Middle frontal gyrus (tissue), 1 donor: ENCODE data around the gene SART3.
"Not testable (repeated sequence)": the region's sequence is repeated elsewhere in the genome, so short reads cannot be mapped to it uniquely, and the experiment has no call there.

Experiments
- DNase-seq: peaks from one replicate; pipeline ENCODE4 v3.0.0-alpha.2; 2015; ENCODE audit warnings: low spot score; ENCODE audit errors: extremely low spot score

The SART3 gene

DNA sequence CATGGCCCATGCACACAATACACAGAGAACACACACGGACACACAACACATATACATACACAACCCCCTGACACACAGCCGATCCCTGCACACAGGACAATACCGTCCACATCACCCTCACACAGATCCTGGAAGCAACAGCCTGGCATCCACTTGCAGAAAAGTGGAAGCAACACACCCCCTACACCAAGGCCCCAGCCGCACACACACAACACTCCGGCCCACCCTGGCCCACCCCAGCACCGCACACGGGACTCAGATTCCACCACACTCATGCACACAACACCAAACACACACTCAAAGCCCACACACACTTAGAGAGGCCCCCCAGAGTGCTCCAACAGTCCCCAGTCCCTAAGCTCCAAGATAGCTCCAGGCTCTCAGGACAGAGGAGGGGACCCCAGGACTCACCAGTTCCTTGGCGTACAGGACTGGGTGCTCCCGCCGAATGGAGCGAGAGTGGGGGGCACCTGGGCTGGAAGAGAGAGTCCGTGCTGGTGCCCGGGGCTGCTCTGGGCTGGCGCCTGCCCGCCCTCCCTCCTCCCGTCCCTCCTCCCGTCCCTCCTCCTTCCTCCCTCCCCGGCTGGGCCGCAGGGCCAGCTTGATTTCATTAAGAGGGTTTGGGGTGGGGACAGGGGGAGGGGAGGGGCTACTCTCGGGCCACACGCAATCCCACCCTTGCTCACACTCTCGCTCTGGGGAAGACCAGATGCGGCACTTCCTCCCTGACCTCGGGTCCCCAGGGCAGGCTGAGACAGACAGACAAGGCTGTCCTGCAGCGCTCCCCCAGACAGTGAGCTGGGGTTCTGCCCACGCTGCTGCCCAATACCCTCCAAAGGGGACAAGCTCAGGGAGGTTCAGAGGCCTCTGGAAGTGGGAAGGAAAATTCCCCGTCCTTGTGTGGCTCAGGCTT is 36.8 kb upstream of the SART3 start, which contains the start of gene TMEM119:
TMEM119 (minus strand) TSS at position 526 of the 913 bp plus-strand sequence. CDS start 5,701 bp downstream, outside the sequence.
- DNase-seq: no peak

DNA sequence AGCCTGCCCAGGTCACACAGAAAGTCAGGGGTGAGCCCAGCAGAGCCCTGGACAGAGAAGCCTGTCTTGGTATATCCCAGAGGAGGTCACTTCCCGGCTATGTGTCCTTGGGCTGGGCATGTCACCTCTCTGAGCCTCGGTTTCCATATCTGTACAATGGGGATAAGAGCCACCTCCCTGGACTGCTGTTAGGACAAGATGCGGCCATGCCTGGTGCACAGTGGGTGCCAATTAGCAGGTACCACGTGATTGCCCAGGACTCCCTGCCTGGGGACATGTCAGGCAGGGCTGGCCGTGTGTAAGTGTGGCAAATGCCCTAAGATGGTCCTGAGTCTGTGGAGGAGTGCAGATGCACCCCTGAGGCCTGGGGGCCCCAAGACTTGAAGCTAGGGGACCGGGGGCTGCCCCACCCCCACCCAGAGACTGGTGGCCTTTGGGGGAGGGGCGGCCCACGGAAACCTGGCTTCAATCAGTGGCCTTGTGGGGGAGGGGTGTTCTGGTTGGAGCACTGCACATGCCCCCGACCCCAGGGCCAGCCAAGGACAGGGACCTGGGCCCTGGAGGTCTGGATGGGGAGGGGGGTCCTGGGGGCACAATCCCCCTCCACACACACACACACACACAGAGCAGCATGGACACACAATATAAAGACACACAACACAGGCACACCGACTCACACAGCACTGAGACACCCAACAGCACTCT is 36.0 kb upstream of the SART3 start:
- no peak for DNase-seq

- DNase-seq: no peak
These were observed 35.0 kb upstream of the SART3 start for GRCh38 chr12:108595711-108596647.

- no peak for DNase-seq
These were observed 34.2 kb upstream of the SART3 start for GRCh38 chr12:108594960-108595710.

DNA sequence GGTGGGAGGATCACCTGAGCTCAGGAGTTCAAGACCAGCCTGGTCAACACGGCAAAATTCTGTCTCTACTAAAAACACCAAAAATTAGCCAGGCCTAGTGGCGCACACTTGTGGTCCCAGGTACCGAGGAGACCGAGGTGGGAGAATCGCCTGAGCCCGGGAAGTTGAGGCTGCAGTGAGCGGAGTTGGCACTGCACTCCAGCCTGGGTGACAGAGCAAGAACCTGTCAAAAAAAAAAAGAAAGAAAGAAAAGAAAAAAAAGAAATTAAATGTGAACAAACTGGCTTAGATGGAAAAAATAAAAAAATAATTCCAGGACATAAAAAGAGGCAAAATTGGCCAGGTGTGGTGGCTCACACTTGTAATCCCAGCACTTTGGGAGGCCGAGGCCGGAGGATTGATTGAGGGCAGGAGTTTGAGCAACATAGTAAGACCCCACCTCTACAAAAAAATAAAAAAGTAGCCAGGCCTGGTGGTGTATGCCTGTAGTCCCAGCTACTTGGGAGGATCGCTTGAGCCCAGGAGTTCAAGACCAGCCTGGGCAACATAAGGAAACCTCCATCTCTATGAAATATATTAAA is 33.4 kb upstream of the SART3 start:
- no peak for DNase-seq

DNA sequence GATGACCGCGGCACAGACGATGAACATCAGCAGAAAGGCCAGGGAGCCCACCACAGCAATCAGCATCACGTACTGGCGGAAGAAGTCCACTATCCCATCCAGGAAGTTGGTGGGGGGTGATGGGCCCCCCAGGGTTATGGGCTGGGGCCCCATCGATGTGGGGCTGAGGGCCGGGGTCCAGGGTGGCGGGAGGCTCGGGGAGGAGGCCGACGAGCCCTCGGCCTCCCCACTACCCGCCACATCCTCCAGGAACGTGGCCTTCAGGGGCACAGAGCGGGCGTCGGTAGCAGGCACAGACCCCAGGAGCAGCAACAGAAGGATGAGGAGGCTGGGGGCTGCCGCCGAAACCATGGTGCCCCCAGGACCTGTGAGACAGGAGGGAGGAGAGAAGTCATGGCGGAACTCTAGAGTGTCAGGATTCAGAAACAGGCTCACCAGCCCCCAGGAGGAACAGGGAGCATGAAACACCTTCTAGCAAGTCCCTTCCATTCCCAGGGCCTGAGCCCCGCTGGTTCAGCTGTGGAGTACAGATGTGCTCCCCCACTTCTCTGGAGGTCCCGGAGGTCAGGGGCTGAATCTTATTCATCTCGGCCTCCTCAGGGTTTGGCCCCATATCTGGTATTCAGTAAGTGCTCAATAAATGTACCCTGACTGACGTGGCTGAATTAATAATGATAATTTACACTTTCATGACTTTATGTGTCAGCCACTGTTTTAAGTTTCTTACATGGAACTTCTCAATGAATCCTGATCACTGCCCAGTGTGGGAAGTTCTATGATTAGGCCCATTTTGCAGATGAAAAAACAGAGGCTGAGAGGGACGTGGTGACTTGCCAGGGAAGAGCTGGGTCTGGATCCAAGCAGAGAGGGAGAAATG is 31.3 kb upstream of the SART3 start:
- no peak for DNase-seq

DNA sequence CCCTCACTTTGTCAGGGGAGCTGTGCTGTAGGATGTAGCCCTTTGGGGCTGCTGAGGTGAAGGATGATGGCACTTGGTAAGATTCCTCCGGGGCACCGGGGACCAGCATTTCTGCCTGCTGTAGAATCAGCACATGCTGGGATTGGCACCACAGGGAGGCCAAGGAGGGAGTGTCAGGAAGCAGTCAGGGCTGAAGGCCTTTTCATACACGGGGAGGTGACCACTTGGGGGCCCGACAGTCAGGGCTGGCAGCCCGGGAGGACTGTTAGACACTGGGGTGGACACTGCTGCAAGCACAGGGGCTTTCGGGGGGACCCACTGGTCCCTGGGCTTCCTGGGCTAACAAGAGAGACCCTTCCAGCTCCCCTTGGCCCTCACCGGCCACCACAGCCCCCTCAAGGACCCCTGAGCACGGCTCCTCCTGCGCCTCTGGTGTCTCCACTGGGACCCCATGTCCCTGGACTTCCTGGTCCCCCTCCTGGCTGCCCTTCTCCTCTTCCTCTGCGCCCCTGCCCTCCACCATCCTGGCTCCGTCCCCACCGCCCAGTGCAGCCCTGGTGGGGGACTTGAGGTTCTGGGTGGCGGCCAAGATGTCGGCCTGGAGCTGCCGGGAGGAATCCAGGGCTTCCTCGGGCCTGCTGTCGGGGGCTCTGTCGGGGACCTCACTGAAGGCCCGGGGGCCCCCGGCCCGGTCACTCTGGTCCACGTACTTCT is 30.5 kb upstream of the SART3 start:
- DNase-seq: no peak

GRCh38 chr12:108590463-108590862 is 29.5 kb upstream of the SART3 start:
- not testable (repeated sequence) for DNase-seq

GRCh38 chr12:108589840-108590229 is 28.9 kb upstream of the SART3 start:
- no peak for DNase-seq

DNA sequence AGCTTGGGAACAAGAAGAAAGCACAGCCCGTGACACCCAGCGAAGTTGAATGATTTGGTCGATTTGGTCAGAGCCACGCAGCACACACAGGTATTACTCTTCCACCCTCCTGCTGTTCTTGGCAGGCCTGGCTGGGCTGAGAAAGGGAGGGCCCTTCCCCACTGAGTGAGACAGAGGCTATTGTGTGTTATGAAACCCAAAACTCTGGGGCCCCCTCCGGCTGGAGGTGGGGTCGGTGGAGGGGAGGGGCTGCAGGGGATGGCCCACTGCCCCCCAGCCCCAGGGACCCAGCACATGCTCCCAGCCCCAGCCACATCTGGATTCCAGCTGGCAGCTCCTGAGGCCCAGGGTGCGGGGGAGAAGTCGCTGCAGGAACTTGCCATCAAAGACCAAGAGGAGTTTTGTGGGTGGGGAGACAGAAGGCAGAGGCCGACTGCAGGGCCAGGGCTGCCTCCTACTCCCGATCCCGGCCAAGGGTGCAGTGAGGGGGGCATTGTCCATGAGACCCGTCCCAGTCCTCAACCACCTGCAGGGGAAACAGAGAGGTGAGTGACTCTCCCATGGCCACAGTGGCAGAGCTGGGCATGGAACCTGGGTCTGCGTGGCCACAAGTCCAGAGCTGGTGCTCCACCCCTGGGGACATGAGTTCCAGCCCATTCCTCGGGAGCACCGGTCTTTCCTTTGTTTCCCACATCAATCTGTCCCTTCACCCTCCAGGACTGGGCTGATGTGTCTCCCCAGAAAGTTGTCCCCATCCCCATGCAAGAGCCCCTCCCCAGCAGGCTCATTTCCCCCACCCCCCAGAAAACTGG is 28.3 kb upstream of the SART3 start:
- DNase-seq: no peak

- no peak for DNase-seq
These were observed 26.9 kb upstream of the SART3 start for GRCh38 chr12:108587826-108588225.

GRCh38 chr12:108586306-108586705 is 25.3 kb upstream of the SART3 start:
- DNase-seq: no peak

- DNase-seq: no peak
These were observed 24.9 kb upstream of the SART3 start for GRCh38 chr12:108585864-108586263.

DNA sequence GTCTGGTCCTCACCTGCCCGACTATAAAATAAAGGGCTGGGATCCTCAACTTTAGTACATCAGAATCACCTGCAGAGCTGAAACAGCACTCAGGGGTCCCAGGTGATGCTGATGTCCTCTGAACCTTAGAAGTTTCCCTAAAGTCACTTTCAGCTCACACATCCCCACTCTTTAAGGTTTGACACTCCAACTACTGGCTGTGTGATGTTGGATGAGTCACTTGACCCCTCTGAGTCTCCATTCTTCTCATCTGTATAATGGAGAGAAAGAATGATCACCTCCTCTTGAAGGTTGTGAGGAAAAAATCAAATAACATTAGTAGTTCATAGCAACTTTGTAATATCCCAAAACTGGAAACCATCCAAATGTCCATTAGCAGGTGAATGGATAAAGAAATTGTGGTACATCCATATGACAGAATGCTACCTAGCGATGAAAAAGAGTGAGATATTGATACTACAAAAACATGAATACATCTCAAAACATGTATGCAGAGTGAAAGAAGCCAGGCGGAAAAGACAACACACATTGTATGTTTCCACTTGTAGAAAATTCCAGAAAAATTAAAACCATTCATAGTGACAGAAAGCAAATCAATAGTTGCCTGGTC is 23.6 kb upstream of the SART3 start:
- no peak for DNase-seq

DNA sequence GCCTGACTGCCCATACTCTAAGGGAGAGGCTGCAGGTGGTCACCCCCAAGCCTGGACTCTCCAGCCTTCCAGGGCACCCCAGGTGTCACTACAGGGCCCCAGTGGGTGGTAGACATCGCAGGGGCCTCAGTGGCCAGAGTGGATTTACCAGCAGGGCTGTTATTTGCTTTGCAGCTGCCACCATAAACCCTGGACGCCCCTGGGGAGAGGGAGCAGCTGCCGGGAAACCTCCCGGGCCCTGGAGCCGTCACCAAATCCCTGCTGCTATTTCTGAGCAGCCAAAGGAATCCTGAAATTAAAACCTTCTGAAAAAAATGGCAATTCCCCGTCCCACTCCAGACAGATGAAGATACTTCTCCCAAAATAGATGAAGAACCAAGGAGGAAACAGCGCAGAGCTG is 23.0 kb upstream of the SART3 start:
- no peak for DNase-seq

GRCh38 chr12:108582978-108583770 is 22.2 kb upstream of the SART3 start:
- DNase-seq: no peak

DNA sequence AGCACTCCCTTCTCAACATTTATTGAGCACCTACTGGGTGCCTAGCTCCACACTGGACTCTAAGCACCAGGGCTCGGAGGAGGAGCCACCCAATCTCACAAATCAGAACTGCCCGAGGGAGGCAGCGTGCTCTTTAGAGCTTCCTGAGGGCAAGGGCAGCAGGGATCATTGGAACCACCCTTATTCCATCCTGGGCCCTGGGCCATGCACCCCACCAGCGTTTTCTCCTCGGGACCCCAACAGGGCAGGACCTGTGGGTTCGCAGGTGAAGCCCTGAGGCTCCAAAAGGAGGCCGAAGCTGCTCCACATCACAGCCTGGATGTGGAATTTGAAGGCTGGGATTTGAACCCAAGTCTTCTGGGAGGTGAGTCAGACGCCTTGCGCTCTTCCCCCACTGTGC is 21.5 kb upstream of the SART3 start:
- DNase-seq: no peak
